Measurements from ENCODE around the gene NT5M.
"Not testable (repeated sequence)": the region's sequence is repeated elsewhere in the genome, so short reads cannot be mapped to it uniquely, and the experiment has no call there.

NT5M gene

DNA sequence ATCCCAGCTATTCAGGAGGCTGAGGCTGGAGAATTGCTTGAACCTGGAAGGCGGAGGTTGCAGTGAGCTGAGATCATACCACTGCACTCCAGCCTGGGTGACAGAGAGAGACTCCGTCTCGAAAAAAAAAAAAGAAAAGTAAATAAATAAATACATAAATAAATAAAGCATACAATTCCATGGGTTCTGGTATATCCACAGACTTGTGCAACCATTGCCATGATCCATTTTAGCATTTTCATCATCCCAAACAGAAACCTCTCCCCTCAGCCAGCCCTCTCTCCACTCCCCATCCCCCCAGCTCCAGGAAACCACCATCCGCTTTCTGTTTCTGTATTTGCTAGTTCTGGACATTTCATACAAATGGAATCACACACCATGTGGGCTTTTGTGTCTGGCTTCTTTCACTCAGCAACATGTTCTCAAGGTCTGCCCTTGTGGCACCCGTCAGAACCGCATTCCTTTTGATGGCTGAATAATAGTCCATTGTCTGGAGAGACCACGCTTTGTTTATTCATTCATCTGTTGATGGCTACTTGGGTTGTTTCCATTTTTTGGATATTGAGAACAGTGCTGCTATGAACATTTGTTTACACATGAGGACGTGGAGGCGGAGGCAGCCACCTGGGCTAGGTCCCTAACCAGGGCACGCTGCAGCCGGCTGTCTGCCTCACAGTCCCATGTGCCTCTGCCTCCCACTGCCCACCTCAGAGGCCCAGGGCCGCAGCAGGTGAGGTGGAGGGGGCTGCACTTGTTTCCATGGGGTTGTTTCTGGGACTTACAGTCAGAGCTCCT lies 76.2 kb downstream of the NT5M start:
- Histone ChIP-seq H3K27me3 (peaks cover 0 to 35% of the 10 kb centered on the region in 2 donors), H3K27ac (no peak overlapping the region), H3K4me1 (no peaks in the 10 kb centered on the region), H3K4me3 (no peak overlapping the region), H3K9me3 (no peaks in the 10 kb centered on the region), H3K36me3 (no peaks in the 10 kb centered on the region)
- DNase-seq = no peak
- intact Hi-C loops (cut with DNase I; ENCODE audit: low total_unique reads) = no loop called here
- TF ChIP-seq, protein P1, sequence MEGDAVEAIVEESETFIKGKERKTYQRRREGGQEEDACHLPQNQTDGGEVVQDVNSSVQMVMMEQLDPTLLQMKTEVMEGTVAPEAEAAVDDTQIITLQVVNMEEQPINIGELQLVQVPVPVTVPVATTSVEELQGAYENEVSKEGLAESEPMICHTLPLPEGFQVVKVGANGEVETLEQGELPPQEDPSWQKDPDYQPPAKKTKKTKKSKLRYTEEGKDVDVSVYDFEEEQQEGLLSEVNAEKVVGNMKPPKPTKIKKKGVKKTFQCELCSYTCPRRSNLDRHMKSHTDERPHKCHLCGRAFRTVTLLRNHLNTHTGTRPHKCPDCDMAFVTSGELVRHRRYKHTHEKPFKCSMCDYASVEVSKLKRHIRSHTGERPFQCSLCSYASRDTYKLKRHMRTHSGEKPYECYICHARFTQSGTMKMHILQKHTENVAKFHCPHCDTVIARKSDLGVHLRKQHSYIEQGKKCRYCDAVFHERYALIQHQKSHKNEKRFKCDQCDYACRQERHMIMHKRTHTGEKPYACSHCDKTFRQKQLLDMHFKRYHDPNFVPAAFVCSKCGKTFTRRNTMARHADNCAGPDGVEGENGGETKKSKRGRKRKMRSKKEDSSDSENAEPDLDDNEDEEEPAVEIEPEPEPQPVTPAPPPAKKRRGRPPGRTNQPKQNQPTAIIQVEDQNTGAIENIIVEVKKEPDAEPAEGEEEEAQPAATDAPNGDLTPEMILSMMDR (IDR thresholded peaks at IDR 0.05) = no peak

DNA sequence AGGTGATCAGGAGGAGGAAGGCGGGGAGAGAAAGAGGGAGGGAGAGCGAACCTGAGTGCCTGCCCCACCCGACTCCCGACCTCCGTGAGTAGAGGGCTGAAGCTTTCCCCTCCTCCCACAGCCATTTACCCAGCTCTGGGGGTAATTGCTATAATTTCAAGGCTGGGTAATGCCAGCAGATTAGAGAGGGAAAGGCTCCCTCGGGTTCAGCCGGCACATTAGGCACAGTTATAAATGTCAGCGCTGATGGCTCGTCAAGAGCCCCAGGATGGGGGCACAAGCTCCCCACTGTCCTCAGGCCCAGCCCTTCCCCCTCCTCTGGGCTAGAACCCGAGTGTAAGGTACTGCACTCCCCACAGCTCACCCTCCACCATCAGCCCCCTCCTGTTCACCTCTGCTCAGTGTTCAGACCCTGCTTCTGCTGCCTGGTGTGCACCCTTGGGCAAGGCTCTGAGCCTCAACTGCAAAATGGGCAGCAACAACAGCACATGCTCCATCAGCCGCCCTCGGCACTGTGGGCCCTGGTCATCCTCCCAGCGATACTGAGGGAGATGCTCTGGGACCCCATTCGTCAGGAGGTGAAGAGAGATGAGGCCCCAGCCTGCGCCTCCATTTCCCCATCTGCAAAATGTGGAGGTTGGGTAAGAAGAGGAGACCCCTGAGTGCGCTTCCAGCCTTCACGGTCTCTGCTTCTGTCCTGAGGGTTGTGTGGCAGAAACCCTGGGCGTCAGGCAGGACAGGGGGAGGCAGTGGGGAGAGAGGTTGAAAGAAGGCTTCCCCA lies 77.2 kb downstream of the NT5M start:
- TF ChIP-seq, protein P1 (IDR thresholded peaks at IDR 0.05) = no peak
- H3K36me3 ChIP-seq = no peaks in the 10 kb centered on the region
- no peak for DNase-seq
- intact Hi-C loops (cut with DNase I; ENCODE audit: low total_unique reads) = no loop called here
- H3K27ac ChIP-seq = no peak overlapping the region
- no peaks in the 10 kb centered on the region for H3K4me1 ChIP-seq
- H3K9me3 ChIP-seq = no peaks in the 10 kb centered on the region
- H3K4me3 ChIP-seq = no peak overlapping the region
- H3K27me3 ChIP-seq = peaks cover 0 to 43% of the 10 kb centered on the region in 2 donors

DNA sequence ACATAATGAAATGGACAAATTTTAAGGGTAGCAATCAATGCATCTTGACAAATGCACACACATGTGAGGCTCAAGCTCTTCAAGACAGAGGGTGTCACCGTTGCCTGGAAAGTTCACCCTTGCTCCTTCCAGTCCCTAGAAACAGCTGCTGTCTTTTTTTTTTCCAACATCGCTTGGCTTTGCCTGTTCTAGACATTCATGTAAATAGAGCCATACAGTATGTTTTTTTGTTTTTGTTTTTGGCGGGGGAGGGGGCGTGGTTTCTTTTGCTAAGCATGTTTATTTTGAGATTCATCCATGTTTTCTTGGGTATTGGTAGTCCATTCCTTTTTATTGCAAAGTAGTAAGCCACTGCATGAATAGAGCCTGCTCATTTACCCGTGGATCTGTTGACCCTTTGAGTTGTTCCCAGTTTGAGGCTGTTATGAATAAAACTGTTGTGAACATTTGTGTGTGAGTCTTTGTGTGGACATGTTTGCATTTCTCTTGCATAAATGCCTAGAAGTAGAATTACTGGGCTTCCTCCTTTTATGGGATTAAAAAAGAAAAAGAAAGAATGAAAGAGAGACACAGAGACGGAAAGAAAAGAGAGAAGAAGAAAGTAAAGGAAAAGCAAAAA lies 78.4 kb downstream of the NT5M start:
- H3K27ac ChIP-seq = no peak overlapping the region
- no peaks in the 10 kb centered on the region for H3K4me1 ChIP-seq
- TF ChIP-seq, protein P1 (IDR thresholded peaks at IDR 0.05) = no peak
- intact Hi-C loops (cut with DNase I; ENCODE audit: low total_unique reads) = no loop called here
- H3K4me3 ChIP-seq = no peak overlapping the region
- no peak for DNase-seq
- H3K36me3 ChIP-seq = no peaks in the 10 kb centered on the region
- H3K27me3 ChIP-seq = peaks cover 0 to 48% of the 10 kb centered on the region in 2 donors
- H3K9me3 ChIP-seq = no peaks in the 10 kb centered on the region

DNA sequence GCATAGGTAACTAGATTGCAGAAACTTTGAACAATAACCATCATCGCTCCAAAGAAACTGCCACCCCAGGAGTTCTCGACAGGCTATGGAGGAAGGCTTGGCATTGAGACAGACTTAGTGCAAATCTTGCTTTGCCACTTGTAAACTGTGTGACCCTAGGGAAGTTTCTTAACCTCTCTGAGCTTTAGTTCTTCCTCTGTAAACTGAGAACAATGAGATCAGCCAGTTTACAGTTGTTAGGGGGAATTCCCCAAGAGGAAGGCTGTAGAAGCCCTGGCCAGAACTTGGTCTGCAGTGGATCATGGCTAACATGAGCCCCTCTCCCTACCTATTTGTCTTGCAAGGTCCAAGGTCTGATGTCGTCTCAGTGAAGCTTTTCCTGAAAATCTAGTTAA lies 78.9 kb downstream of the NT5M start:
- Histone ChIP-seq H3K36me3 (no peaks in the 10 kb centered on the region), H3K4me3 (no peak overlapping the region), H3K4me1 (no peaks in the 10 kb centered on the region), H3K27ac (no peak overlapping the region), H3K27me3 (peaks cover 0 to 51% of the 10 kb centered on the region in 2 donors), H3K9me3 (no peaks in the 10 kb centered on the region)
- TF ChIP-seq, protein P1 (IDR thresholded peaks at IDR 0.05) = no peak
- intact Hi-C loops (cut with DNase I; ENCODE audit: low total_unique reads) = no loop called here
- no peak for DNase-seq

DNA sequence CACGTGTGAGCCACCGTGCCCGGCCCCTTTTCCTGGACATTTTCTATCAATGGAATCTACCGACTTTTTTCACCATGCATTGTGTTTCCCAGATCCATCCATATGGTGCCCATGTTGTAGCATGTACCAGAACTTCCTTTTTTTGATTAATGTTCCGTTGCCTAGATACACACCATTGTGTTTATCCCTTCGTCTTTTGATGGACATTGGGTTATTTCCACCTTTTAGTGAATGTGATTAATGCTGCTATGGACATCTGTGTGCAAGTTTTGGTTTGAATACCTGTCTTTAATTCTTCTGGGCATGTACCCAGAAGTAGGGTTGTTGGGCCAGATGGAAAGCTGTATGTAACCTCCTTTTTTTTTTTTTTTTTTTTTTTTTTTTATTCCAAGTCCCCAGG lies 79.8 kb downstream of the NT5M start:
- no peak overlapping the region for H3K4me3 ChIP-seq
- H3K4me1 ChIP-seq = no peaks in the 10 kb centered on the region
- no peaks in the 10 kb centered on the region for H3K36me3 ChIP-seq
- no peaks in the 10 kb centered on the region for H3K9me3 ChIP-seq
- no peak for DNase-seq
- TF ChIP-seq, protein P1 (IDR thresholded peaks at IDR 0.05) = no peak
- peaks cover 0 to 60% of the 10 kb centered on the region in 2 donors for H3K27me3 ChIP-seq
- H3K27ac ChIP-seq = no peak overlapping the region
- intact Hi-C loops (cut with DNase I; ENCODE audit: low total_unique reads) = no loop called here

DNA sequence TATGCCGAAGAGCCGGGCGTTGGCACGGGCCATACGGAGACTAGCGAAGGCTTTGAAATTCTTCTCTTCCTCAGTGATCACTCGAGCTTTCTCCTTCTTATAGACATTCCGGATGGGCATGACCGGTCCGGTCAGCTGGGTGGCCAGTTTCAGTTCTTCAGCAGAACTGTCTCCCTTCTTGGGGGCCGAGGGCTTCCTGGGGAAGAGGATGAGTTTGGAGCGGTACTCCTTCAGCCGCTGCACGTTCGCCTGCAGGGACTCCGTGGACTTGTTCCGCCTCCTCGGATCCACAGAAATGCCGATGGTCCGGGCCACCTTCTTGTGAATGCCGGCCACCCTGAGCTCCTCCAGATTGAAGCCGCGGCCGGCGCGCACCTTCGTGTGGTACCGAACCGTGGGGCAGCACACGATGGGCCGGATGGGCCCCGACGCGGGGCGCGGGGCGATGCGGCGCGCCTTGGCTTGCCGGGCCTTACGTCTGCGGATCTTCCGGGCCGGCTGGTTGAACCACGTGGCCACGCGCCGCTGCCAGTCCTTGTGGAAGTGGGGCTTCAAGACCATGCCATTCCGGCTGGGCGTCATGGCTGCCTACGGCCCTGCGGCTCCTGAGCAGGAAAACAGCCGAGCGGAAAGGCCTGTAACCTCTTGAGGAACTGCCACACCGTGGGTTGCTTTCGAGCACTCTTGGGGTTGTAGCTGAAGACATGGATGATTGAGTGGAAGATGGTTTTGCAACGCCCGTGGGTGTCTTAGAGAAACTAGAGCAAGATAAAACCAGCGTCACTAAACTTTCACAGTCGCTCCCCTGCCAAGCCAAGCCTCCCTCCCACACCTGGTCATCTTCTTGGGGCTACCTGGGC lies 80.5 kb downstream of the NT5M start:
- H3K36me3 ChIP-seq; H3K9me3 ChIP-seq; intact Hi-C loops (cut with DNase I; ENCODE audit: low total_unique reads); H3K4me3 ChIP-seq; H3K27ac ChIP-seq; DNase-seq; H3K4me1 ChIP-seq: not testable (repeated sequence)
- peaks cover 0 to 67% of the 10 kb centered on the region in 2 donors for H3K27me3 ChIP-seq
